Measurements from ENCODE around the gene NCAPD3.

The NCAPD3 gene

DNA sequence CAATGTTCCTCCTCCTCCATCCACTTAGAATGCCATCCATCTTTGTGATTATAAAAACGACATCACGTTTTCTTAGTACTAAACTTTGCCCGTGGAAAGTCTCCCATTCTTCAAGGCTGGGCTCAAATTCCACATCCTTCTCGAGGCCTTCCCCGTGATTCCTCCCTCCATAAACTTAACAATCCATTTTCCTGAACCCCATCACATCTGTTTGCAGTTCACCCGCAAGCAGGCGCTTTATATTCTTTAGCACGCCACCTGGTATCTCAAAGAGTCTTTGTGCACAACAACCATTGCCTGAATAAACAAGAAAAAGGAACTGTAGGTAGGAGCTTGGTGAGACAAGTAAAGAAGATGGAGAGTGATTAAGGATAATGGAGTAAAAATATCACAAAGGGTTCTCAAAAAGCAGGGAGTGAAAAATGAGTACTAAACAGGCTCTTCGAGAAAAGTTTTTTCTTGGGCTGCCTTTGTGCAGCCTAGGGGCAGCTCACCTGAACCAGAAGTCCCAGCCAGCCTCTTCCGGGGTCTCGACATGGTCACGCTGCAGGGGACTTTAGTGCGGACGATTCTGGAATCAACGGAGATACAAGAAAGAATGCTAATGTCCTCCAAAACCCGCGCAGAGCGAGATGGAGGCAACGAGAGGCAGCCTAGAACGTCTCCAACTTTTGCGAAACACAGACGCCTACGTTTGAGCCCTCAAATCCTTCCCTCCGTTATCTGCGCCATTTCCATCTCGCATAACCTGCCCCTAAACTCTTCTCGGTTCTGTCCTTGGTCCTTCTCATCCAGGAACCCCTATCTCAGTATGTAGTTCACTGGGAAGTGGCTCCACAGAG, 28.8 kb upstream of the NCAPD3 start:
- DNase-seq (ENCODE audit: low read depth), result peak; percentile 63
- TF ChIP-seq CTCF (conservative IDR thresholded peaks at IDR 0.05; ENCODE audit: low read depth, low read length), result no peak
- H3K4me3 ChIP-seq (ENCODE audit: low read depth, low read length), result peak overlapping the region; percentile 86

GRCh38 chr11:134250675-134251074, 26.9 kb upstream of the NCAPD3 start:
- no peak for DNase-seq (ENCODE audit: low read depth)
- TF ChIP-seq CTCF (conservative IDR thresholded peaks at IDR 0.05; ENCODE audit: low read depth, low read length), result no peak
- no peak overlapping the region for H3K4me3 ChIP-seq (ENCODE audit: low read depth, low read length)

DNA sequence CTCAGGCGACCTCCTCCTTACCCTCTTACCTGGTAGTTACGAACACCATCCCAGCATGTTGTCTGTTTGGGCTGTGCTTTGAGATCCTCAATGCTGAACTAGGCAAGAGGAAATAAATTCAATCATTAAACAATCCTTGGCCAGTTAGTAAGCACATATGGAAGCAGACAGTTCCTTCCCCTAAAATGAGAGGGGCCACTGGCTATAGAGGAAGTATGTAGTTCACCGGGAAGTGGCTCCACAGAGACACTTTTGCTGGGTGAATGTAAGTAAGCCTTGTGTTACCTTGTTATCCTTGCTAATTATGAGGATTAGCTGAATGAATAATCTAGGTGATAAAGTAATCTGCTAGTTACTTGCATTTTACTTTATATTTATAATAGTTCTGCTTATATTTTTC, 26.5 kb upstream of the NCAPD3 start:
- no peak for DNase-seq (ENCODE audit: low read depth)
- H3K4me3 ChIP-seq (ENCODE audit: low read depth, low read length), result no peak overlapping the region
- TF ChIP-seq CTCF (conservative IDR thresholded peaks at IDR 0.05; ENCODE audit: low read depth, low read length), result no peak

- DNase-seq (ENCODE audit: low read depth), result peak; percentile 26
- no peak overlapping the region for H3K4me3 ChIP-seq (ENCODE audit: low read depth, low read length)
- no peak for TF ChIP-seq CTCF (conservative IDR thresholded peaks at IDR 0.05; ENCODE audit: low read depth, low read length)
Observed at GRCh38 chr11:134248910-134249480, 25.2 kb upstream of the NCAPD3 start.

- no peak for TF ChIP-seq CTCF (conservative IDR thresholded peaks at IDR 0.05; ENCODE audit: low read depth, low read length)
Observed at GRCh38 chr11:134246678-134247077, 22.9 kb upstream of the NCAPD3 start.

DNA sequence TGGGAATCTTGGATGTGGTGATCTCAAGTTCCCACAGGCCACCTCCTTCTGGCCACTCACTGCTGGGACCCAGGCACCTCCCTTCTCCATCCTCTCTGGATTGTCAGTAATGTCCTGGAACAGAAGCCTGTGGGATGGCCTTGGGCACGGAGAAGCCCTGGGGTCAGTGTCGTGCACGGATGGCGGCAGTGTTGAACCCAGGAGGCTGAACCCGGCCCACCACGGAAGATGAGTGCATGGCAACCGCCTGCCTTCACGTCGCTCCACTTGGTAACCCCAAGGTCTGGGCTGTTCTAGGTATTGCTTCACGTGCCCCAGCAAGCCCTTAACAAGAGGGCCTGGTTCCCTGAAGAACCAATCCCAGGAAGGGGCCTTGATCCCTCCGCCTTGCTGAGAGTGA, 22.3 kb upstream of the NCAPD3 start:
- DNase-seq (ENCODE audit: low read depth), result no peak
- H3K4me3 ChIP-seq (ENCODE audit: low read depth, low read length), result no peak overlapping the region
- TF ChIP-seq CTCF (conservative IDR thresholded peaks at IDR 0.05; ENCODE audit: low read depth, low read length), result no peak

More at GRCh38 chr11:134246678-134247077, 22.9 kb upstream of the NCAPD3 start:
- no peak for DNase-seq (ENCODE audit: low read depth)
- no peak overlapping the region for H3K4me3 ChIP-seq (ENCODE audit: low read depth, low read length)

DNA sequence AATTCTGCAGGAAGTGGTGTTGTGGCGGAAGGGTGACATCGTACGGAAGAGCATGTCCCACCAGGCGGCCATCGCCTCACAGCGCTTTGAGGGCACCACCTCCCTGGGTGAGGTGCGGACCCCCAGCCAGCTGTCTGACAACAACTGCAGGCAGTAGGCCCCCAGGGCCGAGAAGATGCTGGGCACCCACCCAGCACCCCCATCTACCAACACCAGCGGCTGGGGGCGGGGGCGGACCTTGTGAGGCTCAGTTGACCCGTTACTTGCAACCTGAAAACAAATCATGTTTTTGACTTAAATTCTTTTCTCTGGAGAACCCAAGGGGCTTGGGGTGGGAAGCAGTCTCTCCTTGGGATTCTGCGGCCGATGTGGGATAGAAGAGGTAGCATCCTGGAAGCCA, 21.7 kb upstream of the NCAPD3 start:
- TF ChIP-seq CTCF (conservative IDR thresholded peaks at IDR 0.05; ENCODE audit: low read depth, low read length), result no peak

More for the DNA sequence above, 21.7 kb upstream of the NCAPD3 start:
- no peak overlapping the region for H3K4me3 ChIP-seq (ENCODE audit: low read depth, low read length)
- DNase-seq (ENCODE audit: low read depth), result no peak

Measured in choroid plexus epithelial cell (primary cell).